Keratinocyte (primary cell): ENCODE measurements around the gene DAPK1.

Source experiments
- CTCF ChIP-seq, 3 experiments: IDR thresholded peaks in 1 of 3; conservative IDR thresholded peaks in 1 of 3; optimal IDR thresholded peaks in 1 of 3; 2 replicates in 2 of 3; 3 replicates in 1 of 3; pipeline versions ENCODE3 to v1.5.1; 2011; ENCODE audit warnings: low read length in 3 of 3, mild to moderate bottlenecking in 3 of 3, moderate library complexity in 2 of 3, control low read depth in 1 of 3, inconsistent platforms in 1 of 3; ENCODE audit not compliant: insufficient read depth in 2 of 3; ENCODE audit errors: extremely low read depth in 1 of 3
- EZH2 ChIP-seq: IDR thresholded peaks from one replicate; pipeline ENCODE4 v1.6.1; 2012; ENCODE audit warnings: inconsistent platforms, mild to moderate bottlenecking, low read length, moderate library complexity

- no peak for TF ChIP-seq CTCF (optimal IDR thresholded peaks at IDR 0.05 in 1 of 3, IDR thresholded peaks at IDR 0.05 in 1 of 3, conservative IDR thresholded peaks at IDR 0.05 in 1 of 3; ENCODE audit: extremely low read depth in 1 of 3, insufficient read depth in 2 of 3, low read length in 3 of 3)
- no peak for TF ChIP-seq EZH2
Observed at GRCh38 chr9:87613265-87614111, 115.8 kb downstream of the DAPK1 start.
